ENCODE measurements around the gene TMEM213.

- TF ChIP-seq NBN (IDR thresholded peaks at IDR 0.05; ENCODE audit: low read depth) (no peak), USF1 (CRISPR knock-in tag; IDR thresholded peaks at IDR 0.05) (no peak), POLR2AphosphoS5 (IDR thresholded peaks at IDR 0.05; ENCODE audit: control insufficient read depth, insufficient read depth, low read depth, low read length) (no peak), BRF1 (IDR thresholded peaks at IDR 0.05; ENCODE audit: borderline replicate concordance, extremely low read depth, insufficient read length) (no peak), DPF2 (IDR thresholded peaks at IDR 0.05) (no peak), RBM17 (IDR thresholded peaks at IDR 0.05; ENCODE audit: borderline replicate concordance, low read depth, low read length) (no peak), DACH1 (IDR thresholded peaks at IDR 0.05; ENCODE audit: partially characterized antibody) (no peak), ARID3B (CRISPR knock-in tag; IDR thresholded peaks at IDR 0.05; ENCODE audit: borderline replicate concordance) (no peak), DNMT1 (IDR thresholded peaks at IDR 0.05) (no peak), BRCA1 (IDR thresholded peaks at IDR 0.05) (no peak), BRCA1 (CRISPR knock-in tag; IDR thresholded peaks at IDR 0.05) (no peak), MXI1 (IDR thresholded peaks at IDR 0.05; ENCODE audit: low read depth, low read length) (no peak), ELK1 (CRISPR knock-in tag; IDR thresholded peaks at IDR 0.05) (no peak), CTCF (IDR thresholded peaks at IDR 0.05 in 2 of 3, conservative IDR thresholded peaks at IDR 0.05 in 1 of 3; ENCODE audit: insufficient read depth in 2 of 3, low read depth in 1 of 3, low read length in 3 of 3) (no peak)
Observed at GRCh38 chr7:138784692-138785091, 13.1 kb upstream of the TMEM213 start.
